Esophagus squamous epithelium (tissue), 5 donors: ENCODE data around the gene TMCO1. TPM values are rescaled to one million over a fixed set of nuclear protein-coding genes. Genes with fewer than 3 reads are reported as not detected.
A peak's percentile ranks its signal among the peaks of the same experiment; 100 is the strongest.
"Not testable (repeated sequence)": the region's sequence is repeated elsewhere in the genome, so short reads cannot be mapped to it uniquely, and the experiment has no call there.

Experiments
- DNase-seq: peaks from one replicate; lab custom pipeline; 2025; lab: John Stamatoyannopoulos, UW
- H3K27ac ChIP-seq, 4 donors: fragments of 200-600 bp; sonication (generic); one replicate each; pipeline ENCODE4 v1.5.1; 2016 to 2019; ENCODE audit warnings: mild to moderate bottlenecking in 1 of 4
- H3K27me3 ChIP-seq, 4 donors: fragments of 200-600 bp; sonication (generic); 1 replicate in 3 of 4; 2 replicates in 1 of 4; pipeline versions ENCODE4 v1.5.1 to v1.6.0; 2017 to 2021; ENCODE audit warnings: antibody characterized with exemption in 1 of 4
- H3K36me3 ChIP-seq, 3 donors: fragments of 200-600 bp; sonication (generic); one replicate each; pipeline ENCODE4 v1.5.1; 2016 to 2019
- H3K4me1 ChIP-seq, 3 donors: fragments of 200-600 bp; sonication (generic); one replicate each; pipeline ENCODE4 v1.5.1; 2017 to 2019
- H3K4me3 ChIP-seq, 4 donors: fragments of 200-600 bp; sonication (generic); 1 replicate in 3 of 4; 2 replicates in 1 of 4; pipeline ENCODE4 v1.5.1; 2016 to 2019; ENCODE audit warnings: mild to moderate bottlenecking in 2 of 4, moderate library complexity in 1 of 4
- H3K9me3 ChIP-seq, 3 donors: fragments of 200-600 bp; sonication (generic); one replicate each; pipeline ENCODE4 v1.5.1; 2016 to 2019
- CTCF ChIP-seq, 6 experiments: fragments of 450-650 bp in 4 of 6; fragments of 200-600 bp in 2 of 6; sonication (generic) in 2 of 6; IDR thresholded peaks; one replicate each; pipeline ENCODE4 v1.5.1; 2016 to 2019; ENCODE audit warnings: antibody characterized with exemption in 6 of 6, mild to moderate bottlenecking in 4 of 6, moderate library complexity in 4 of 6
- POLR2A ChIP-seq, 4 donors: fragments of 450-650 bp; IDR thresholded peaks; one replicate each; pipeline ENCODE4 v1.6.1; 2017; ENCODE audit warnings: antibody characterized with exemption in 4 of 4, mild to moderate bottlenecking in 4 of 4, moderate library complexity in 3 of 4
- WGBS, 2 donors: methylation state at CpG; one replicate each; pipeline ENCODE4 v1.1.5; 2018; 5-methylcytosine and 5-hydroxymethylcytosine counted together
- intact Hi-C: fragments of 100-400 bp; cut with DNase I; formaldehyde crosslinking; loops from one replicate; pipeline ENCODE4 v1.15.0; 2022
- total RNA-seq, 4 donors: library from RNA; depleted of rRNA; stranded (reverse); fragments of >200 nt; gene quantifications; one replicate each; pipeline ENCODE4 v1.1.0, GENCODE V29; 2016
- donor health status: DM: yes; HTN: yes; CAD: no.

The TMCO1 gene
- total RNA-seq, 4 donors from 2014 or later = 41.4 to 79.1 (median 50.9) TPM

- Histone ChIP-seq H3K36me3 (peaks cover 0 to 97% (median 12%) of the 10 kb centered on the region in 3 donors), H3K4me3 (no peak overlapping the region), H3K27ac (no peak overlapping the region), H3K4me1 (peaks cover 0 to 24% (median 0%) of the 10 kb centered on the region in 3 donors), H3K9me3 (no peaks in the 10 kb centered on the region), H3K27me3 (no peaks in the 10 kb centered on the region)
- TF ChIP-seq CTCF (IDR thresholded peaks at IDR 0.05) (peak in 1 of 6 experiments; percentile 5), POLR2A (IDR thresholded peaks at IDR 0.05) (no peak)
- no peak for DNase-seq
- WGBS, 2 donors = 62 to 75% methylated on average over 6 of the region's 6 CpGs
- intact Hi-C loops = no loop called here
These were observed 82.3 kb downstream of the TMCO1 start for GRCh38 chr1:165686121-165686970.

GRCh38 chr1:165683848-165684485 is 84.7 kb downstream of the TMCO1 start:
- H3K4me1 ChIP-seq = peaks cover 0 to 24% (median 0%) of the 10 kb centered on the region in 3 donors
- H3K27ac ChIP-seq = no peak overlapping the region
- H3K27me3 ChIP-seq = no peaks in the 10 kb centered on the region
- WGBS, 2 donors = 38 to 43% methylated on average over 1 of the region's 1 CpG
- intact Hi-C loops = no loop called here
- DNase-seq = no peak
- peaks cover 6 to 97% (median 12%) of the 10 kb centered on the region in 3 donors for H3K36me3 ChIP-seq
- no peak for TF ChIP-seq CTCF (IDR thresholded peaks at IDR 0.05)
- TF ChIP-seq POLR2A (IDR thresholded peaks at IDR 0.05) = no peak
- H3K9me3 ChIP-seq = no peaks in the 10 kb centered on the region
- H3K4me3 ChIP-seq = no peak overlapping the region

GRCh38 chr1:165680773-165681172 is 87.9 kb downstream of the TMCO1 start:
- H3K27me3 ChIP-seq, H3K27ac ChIP-seq, intact Hi-C loops, H3K4me3 ChIP-seq, H3K9me3 ChIP-seq, DNase-seq: not testable (repeated sequence)
- peaks cover 12 to 99% (median 17%) of the 10 kb centered on the region in 3 donors for H3K36me3 ChIP-seq
- 95 to 97% methylated on average over 4 of the region's 4 CpGs for WGBS, 2 donors
- peaks cover 0 to 16% (median 0%) of the 10 kb centered on the region in 3 donors for H3K4me1 ChIP-seq

GRCh38 chr1:165680303-165680702 is 88.4 kb downstream of the TMCO1 start:
- H3K36me3 ChIP-seq = peaks cover 12 to 100% (median 17%) of the 10 kb centered on the region in 3 donors
- no peak for TF ChIP-seq CTCF (IDR thresholded peaks at IDR 0.05)
- no peak for TF ChIP-seq POLR2A (IDR thresholded peaks at IDR 0.05)
- DNase-seq = no peak
- intact Hi-C loops = no loop called here
- H3K4me1 ChIP-seq = peaks cover 0 to 13% (median 0%) of the 10 kb centered on the region in 3 donors
- no peak overlapping the region for H3K4me3 ChIP-seq
- no peaks in the 10 kb centered on the region for H3K9me3 ChIP-seq
- H3K27ac ChIP-seq = no peak overlapping the region
- no peaks in the 10 kb centered on the region for H3K27me3 ChIP-seq
- WGBS, 2 donors = 100% methylated on average over 1 of the region's 2 CpGs

GRCh38 chr1:165679282-165680036 is 89.2 kb downstream of the TMCO1 start:
- no peaks in the 10 kb centered on the region for H3K9me3 ChIP-seq
- no peak overlapping the region for H3K27ac ChIP-seq
- no peaks in the 10 kb centered on the region for H3K27me3 ChIP-seq
- WGBS, 2 donors = 43 to 92% methylated on average over 1 of the region's 1 CpG
- no peak overlapping the region for H3K4me3 ChIP-seq
- no peak for DNase-seq
- peaks cover 0 to 8% (median 0%) of the 10 kb centered on the region in 3 donors for H3K4me1 ChIP-seq
- intact Hi-C loops = no loop called here
- TF ChIP-seq CTCF (IDR thresholded peaks at IDR 0.05) (no peak), POLR2A (IDR thresholded peaks at IDR 0.05) (no peak)
- H3K36me3 ChIP-seq = peaks cover 12 to 100% (median 17%) of the 10 kb centered on the region in 3 donors
